Vagina (tissue), 2 donors: ENCODE results near the gene NKG7. TPM values are rescaled to one million over a fixed set of nuclear protein-coding genes. Genes with fewer than 3 reads are reported as not detected.

Experiments used
- DNase-seq, 2 donors: peaks; one replicate each; pipeline ENCODE4 v3.0.0-alpha.2; 2017; ENCODE audit errors: extremely low spot score in 2 of 2
- H3K27ac ChIP-seq: fragments of 200-600 bp; sonication (generic); one replicate; pipeline ENCODE4 v1.5.1; 2019
- H3K27me3 ChIP-seq: fragments of 200-600 bp; sonication (generic); one replicate; pipeline ENCODE4 v1.5.1; 2019
- H3K36me3 ChIP-seq, 2 donors: fragments of 200-600 bp; sonication (generic); one replicate each; pipeline ENCODE4 v1.5.1; 2017 to 2019
- H3K4me1 ChIP-seq: fragments of 200-600 bp; sonication (generic); one replicate; pipeline ENCODE4 v1.5.1; 2019
- H3K4me3 ChIP-seq, 2 donors: fragments of 200-600 bp; sonication (generic); 1 replicate in 1 of 2; 2 replicates in 1 of 2; pipeline ENCODE4 v1.5.1; 2016 to 2019
- H3K9me3 ChIP-seq: fragments of 200-600 bp; sonication (generic); one replicate; pipeline ENCODE4 v1.5.1; 2019
- POLR2A ChIP-seq, 2 donors: fragments of 450-650 bp; IDR thresholded peaks; one replicate each; pipeline ENCODE4 v1.6.1; 2017; ENCODE audit warnings: antibody characterized with exemption in 2 of 2, mild to moderate bottlenecking in 2 of 2, moderate library complexity in 2 of 2
- POLR2AphosphoS5 ChIP-seq, 2 donors: sonication (generic); formaldehyde crosslinking; IDR thresholded peaks; one replicate each; pipeline ENCODE4 v1.9.0; 2017; ENCODE audit warnings: antibody characterized with exemption in 2 of 2, mild to moderate bottlenecking in 2 of 2, low read depth in 1 of 2; ENCODE audit not compliant: insufficient read depth in 1 of 2
- intact Hi-C: fragments of 100-400 bp; cut with DNase I; formaldehyde crosslinking; loops from one replicate; pipeline ENCODE4 v1.15.1; 2023
- total RNA-seq: library from RNA; depleted of rRNA; stranded (reverse); fragments of >200 nt; gene quantifications from one replicate; pipeline ENCODE4 v1.2.3, GENCODE V29; 2016
- TF ChIP-seq, protein P1 (sequence below), 3 experiments: fragments of 450-650 bp in 2 of 3; fragments of 200-600 bp in 1 of 3; sonication (generic) in 1 of 3; IDR thresholded peaks; one replicate each; pipeline ENCODE4 v1.5.1; 2017 to 2019; ENCODE audit warnings: antibody characterized with exemption in 3 of 3, mild to moderate bottlenecking in 2 of 3, moderate library complexity in 2 of 3

Gene NKG7
- total RNA-seq, 1 donor from 2014 or later: 3.4 TPM

DNA sequence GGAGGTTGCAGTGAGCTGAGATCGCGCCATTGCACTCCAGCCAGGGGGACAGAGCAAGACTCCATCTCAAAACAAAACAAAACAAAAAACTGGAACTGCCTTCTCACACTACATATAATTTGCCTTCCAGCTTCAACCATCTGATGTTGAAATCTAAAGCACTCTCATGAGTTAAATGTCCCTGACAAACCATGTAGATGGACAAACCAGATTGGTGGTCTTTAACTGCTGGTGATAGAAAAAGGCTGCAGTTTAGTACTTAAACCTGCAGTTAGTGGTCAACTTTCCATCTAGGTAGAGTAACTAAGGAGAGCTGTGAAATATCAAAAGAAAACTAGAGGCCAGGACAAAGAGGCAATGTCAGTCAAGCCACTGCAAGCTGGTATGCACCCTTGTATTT, 23.7 kb upstream of the NKG7 start:
- H3K36me3 ChIP-seq: no peaks in the 10 kb centered on the region
- intact Hi-C loops: loop anchor here (10.0 kb wide), 1 partner anchor 61 kb away; no protein-coding TSS in a partner anchor
- no peak for DNase-seq
- H3K4me3 ChIP-seq: no peak overlapping the region
- TF ChIP-seq POLR2A (IDR thresholded peaks at IDR 0.05) (no peak), POLR2AphosphoS5 (IDR thresholded peaks at IDR 0.05; ENCODE audit: insufficient read depth in 1 of 2, low read depth in 1 of 2) (no peak)
- TF ChIP-seq, protein P1, sequence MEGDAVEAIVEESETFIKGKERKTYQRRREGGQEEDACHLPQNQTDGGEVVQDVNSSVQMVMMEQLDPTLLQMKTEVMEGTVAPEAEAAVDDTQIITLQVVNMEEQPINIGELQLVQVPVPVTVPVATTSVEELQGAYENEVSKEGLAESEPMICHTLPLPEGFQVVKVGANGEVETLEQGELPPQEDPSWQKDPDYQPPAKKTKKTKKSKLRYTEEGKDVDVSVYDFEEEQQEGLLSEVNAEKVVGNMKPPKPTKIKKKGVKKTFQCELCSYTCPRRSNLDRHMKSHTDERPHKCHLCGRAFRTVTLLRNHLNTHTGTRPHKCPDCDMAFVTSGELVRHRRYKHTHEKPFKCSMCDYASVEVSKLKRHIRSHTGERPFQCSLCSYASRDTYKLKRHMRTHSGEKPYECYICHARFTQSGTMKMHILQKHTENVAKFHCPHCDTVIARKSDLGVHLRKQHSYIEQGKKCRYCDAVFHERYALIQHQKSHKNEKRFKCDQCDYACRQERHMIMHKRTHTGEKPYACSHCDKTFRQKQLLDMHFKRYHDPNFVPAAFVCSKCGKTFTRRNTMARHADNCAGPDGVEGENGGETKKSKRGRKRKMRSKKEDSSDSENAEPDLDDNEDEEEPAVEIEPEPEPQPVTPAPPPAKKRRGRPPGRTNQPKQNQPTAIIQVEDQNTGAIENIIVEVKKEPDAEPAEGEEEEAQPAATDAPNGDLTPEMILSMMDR (IDR thresholded peaks at IDR 0.05): no peak
- no peak overlapping the region for H3K27ac ChIP-seq
- no peaks in the 10 kb centered on the region for H3K9me3 ChIP-seq
- no peaks in the 10 kb centered on the region for H3K27me3 ChIP-seq
- H3K4me1 ChIP-seq: peaks cover 14% of the 10 kb centered on the region

DNA sequence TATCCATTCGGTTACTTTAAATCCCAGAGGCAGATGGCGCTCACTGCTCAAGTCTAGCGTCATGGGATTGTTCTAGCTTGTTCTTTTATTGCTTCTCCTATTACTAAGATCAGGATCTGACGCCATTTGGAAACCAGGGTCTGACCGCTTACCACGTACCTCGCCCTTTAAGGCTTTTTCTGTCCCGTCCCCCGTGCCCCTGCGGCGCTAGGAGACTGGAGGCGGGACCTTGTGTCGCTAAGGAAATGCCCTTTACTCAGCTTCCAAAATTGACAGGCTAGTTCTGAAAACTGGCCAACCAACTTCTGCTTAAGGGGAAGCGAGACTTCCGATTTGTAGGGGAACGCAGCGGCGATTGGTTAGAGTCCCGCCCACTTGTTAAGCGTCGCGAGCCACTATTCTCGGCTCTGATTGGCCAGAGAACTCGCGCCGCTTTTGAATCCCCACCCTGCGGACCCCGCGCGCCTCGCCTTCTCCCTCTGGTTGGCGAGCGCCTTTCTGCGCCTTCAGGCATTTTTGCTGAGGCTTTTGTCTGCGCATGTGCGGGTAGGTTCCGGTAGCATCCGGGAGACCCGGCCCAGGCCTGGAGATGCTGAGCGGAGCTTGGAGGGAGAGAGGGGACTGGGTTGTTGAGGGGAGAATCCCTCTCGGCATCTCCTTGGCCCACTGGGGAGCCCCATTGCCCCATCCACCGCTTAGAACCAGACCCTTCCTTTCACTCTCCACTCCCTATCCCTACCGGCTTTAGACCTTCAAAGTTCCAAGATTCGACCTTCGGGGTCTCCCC, 21.8 kb upstream of the NKG7 start:
- DNase-seq: peak in 1 of 2 donors; percentile 96
- Histone ChIP-seq H3K4me3 (peak overlapping the region; percentile 37 to 40), H3K27ac (peak overlapping the region; percentile 78), H3K9me3 (no peaks in the 10 kb centered on the region), H3K36me3 (no peaks in the 10 kb centered on the region), H3K27me3 (no peaks in the 10 kb centered on the region), H3K4me1 (peaks cover 14% of the 10 kb centered on the region)
- intact Hi-C loops: loop anchor here (10.0 kb wide), 1 partner anchor 59 kb away; no protein-coding TSS in a partner anchor
- peak; percentile 64 to 90 for TF ChIP-seq POLR2AphosphoS5 (IDR thresholded peaks at IDR 0.05; ENCODE audit: insufficient read depth in 1 of 2, low read depth in 1 of 2)
- TF ChIP-seq, protein P1 (IDR thresholded peaks at IDR 0.05): no peak

DNA sequence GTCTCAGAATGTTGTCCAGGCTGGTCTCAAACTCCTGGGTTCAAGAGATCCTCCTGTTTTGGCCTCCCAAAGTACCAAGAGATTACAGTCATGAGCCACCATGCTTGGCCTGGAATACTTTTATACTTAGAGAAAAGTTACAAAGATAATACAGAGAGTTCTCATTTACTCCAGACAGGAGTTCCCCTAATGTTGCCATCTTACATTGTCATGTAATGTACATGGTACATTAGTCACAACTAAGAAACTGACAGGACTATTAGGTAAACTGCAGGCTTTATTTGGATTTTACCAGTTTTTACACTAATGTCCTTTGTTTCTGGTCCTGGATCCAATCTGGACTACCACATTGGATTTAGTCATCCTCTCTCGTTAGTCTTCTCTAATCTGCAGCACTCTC, 20.2 kb upstream of the NKG7 start:
- no peaks in the 10 kb centered on the region for H3K27me3 ChIP-seq
- H3K9me3 ChIP-seq: no peaks in the 10 kb centered on the region
- H3K4me3 ChIP-seq: no peak overlapping the region
- no peak overlapping the region for H3K27ac ChIP-seq
- peaks cover 14% of the 10 kb centered on the region for H3K4me1 ChIP-seq
- no peaks in the 10 kb centered on the region for H3K36me3 ChIP-seq
- no peak for TF ChIP-seq POLR2AphosphoS5 (IDR thresholded peaks at IDR 0.05; ENCODE audit: insufficient read depth in 1 of 2, low read depth in 1 of 2)
- TF ChIP-seq, protein P1 (IDR thresholded peaks at IDR 0.05): no peak
- no peak for TF ChIP-seq POLR2A (IDR thresholded peaks at IDR 0.05)
- no peak for DNase-seq
- intact Hi-C loops: loop anchor here (10.0 kb wide), 1 partner anchor 58 kb away; no protein-coding TSS in a partner anchor

DNA sequence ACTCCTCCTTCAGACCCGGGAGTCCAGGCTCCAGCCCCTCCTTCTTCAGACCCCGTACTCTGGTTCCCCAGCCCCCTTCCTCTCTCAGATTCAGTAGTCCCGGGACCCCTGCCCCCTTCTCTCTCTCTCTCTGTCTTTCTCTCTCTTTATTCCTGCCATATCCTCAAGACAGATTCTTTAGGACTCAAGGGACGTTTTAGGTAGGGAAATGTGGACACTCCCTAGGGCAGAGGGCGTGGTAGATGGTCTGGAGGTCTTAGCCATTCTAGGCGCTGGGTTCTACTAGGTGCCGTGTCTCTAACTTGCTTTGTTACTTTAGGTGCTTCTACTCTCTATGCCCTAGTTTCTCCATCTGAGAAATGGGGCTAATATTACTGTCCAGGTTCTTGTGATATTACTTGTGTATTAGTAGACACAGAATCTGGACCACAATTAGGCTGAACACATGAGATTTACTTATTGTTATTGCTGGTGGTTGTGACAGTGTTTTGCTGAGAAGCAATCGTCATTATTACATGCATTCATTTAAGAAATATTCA, 18.7 kb upstream of the NKG7 start:
- Histone ChIP-seq H3K27me3 (no peaks in the 10 kb centered on the region), H3K9me3 (no peaks in the 10 kb centered on the region), H3K36me3 (no peaks in the 10 kb centered on the region), H3K27ac (no peak overlapping the region), H3K4me1 (peaks cover 14% of the 10 kb centered on the region), H3K4me3 (no peak overlapping the region)
- TF ChIP-seq, protein P1 (IDR thresholded peaks at IDR 0.05): no peak
- TF ChIP-seq POLR2A (IDR thresholded peaks at IDR 0.05) (no peak), POLR2AphosphoS5 (IDR thresholded peaks at IDR 0.05; ENCODE audit: insufficient read depth in 1 of 2, low read depth in 1 of 2) (no peak)
- DNase-seq: no peak
- intact Hi-C loops: loop anchor here (10.0 kb wide), 1 partner anchor 56 kb away; no protein-coding TSS in a partner anchor

DNA sequence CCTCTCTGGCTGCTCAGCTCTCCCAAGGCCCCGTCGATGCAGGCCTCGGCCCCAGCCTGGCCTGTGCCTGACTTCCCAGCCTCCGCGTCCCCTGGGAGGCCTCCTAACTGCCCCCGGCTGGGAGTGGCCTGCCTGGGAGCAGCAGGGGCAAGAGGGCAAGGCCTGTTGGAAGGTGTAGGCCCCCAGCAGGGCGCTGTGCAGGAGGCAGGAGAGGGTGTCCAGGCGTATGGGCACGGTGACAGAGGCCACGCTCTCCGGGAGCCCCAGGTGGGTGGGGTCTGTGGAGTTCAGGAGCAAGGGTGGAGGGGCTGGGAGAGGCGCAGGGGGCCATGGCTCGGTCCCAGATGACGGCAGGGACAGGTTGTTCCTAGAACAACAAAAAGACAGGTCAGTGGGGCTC, 16.7 kb upstream of the NKG7 start:
- no peak for TF ChIP-seq POLR2AphosphoS5 (IDR thresholded peaks at IDR 0.05; ENCODE audit: insufficient read depth in 1 of 2, low read depth in 1 of 2)
- TF ChIP-seq, protein P1 (IDR thresholded peaks at IDR 0.05): no peak
- TF ChIP-seq POLR2A (IDR thresholded peaks at IDR 0.05): no peak
- no peaks in the 10 kb centered on the region for H3K36me3 ChIP-seq
- no peaks in the 10 kb centered on the region for H3K9me3 ChIP-seq
- DNase-seq: no peak
- no peak overlapping the region for H3K27ac ChIP-seq
- H3K4me1 ChIP-seq: peaks cover 5% of the 10 kb centered on the region
- intact Hi-C loops: no loop called here
- no peaks in the 10 kb centered on the region for H3K27me3 ChIP-seq
- H3K4me3 ChIP-seq: no peak overlapping the region
